Endothelial cell of umbilical vein (primary cell): Measurements from ENCODE around the gene CEACAM1. TPM values are rescaled to one million over a fixed set of nuclear protein-coding genes. Genes with fewer than 3 reads are reported as not detected.

Experiments
- BruUV-seq: library from RNA; stranded (reverse); fragments of 400-500 nt; replicated peaks from 2 replicates; lab custom pipeline; 2021; lab: Mats Ljungman, UMichigan
- CTCF ChIA-PET: fragments of 300-600, 350-600 bp; sonication (Branson Sonifier 250); formaldehyde crosslinking; loops from one replicate; lab custom pipeline; 2021; ENCODE audit warnings: antibody characterized with exemption, inconsistent platforms; lab: Charles Lee
- POLR2A ChIA-PET: fragments of 300-600, 350-600 bp; sonication (Branson Sonifier 250); formaldehyde crosslinking; loops from one replicate; lab custom pipeline; 2021; ENCODE audit warnings: antibody characterized with exemption, inconsistent platforms; lab: Charles Lee
- DNase-seq: peaks from one replicate; pipeline ENCODE4 v3.0.0-alpha.2; 2011; ENCODE audit warnings: low read depth, low spot score
- FAIRE-seq: peaks from 2 replicates; lab custom pipeline; 2011; peaks lifted over from hg19 to GRCh38; lab: Jason Lieb, UNC
- H2AFZ ChIP-seq: 2 replicates; pipeline ENCODE4 v1.6.0; 2012; ENCODE audit warnings: low read depth, low read length, control low read depth, inconsistent platforms
- H3K27ac ChIP-seq: 2 replicates; pipeline ENCODE4 v1.5.1; 2011; ENCODE audit warnings: low read depth, mild to moderate bottlenecking, control low read depth, low read length, moderate library complexity; ENCODE audit not compliant: insufficient read depth
- H3K27me3 ChIP-seq, 2 experiments: 2 replicates each; pipeline versions ENCODE4 v1.6.0 to v1.6.1; 2011; ENCODE audit warnings: low read length in 2 of 2, mixed read lengths in 1 of 2; ENCODE audit not compliant: control insufficient read depth in 2 of 2, insufficient read depth in 2 of 2
- H3K36me3 ChIP-seq, 2 experiments: 2 replicates in 1 of 2; 3 replicates in 1 of 2; pipeline ENCODE4 v1.5.1; 2011; ENCODE audit warnings: low read length in 2 of 2, mild to moderate bottlenecking in 1 of 2, moderate library complexity in 1 of 2; ENCODE audit not compliant: control insufficient read depth in 2 of 2, insufficient read depth in 2 of 2; ENCODE audit errors: extremely low read depth in 1 of 2
- H3K4me1 ChIP-seq: 3 replicates; pipeline ENCODE4 v1.5.1; 2011; ENCODE audit warnings: mild to moderate bottlenecking, low read length; ENCODE audit not compliant: control insufficient read depth, insufficient read depth; ENCODE audit errors: extremely low read depth
- H3K4me2 ChIP-seq: 2 replicates; pipeline ENCODE4 v1.6.1; 2011; ENCODE audit warnings: low read length, control low read depth, mixed read lengths; ENCODE audit not compliant: insufficient read depth
- H3K4me3 ChIP-seq, 3 experiments: fragments of 200-600 bp in 1 of 3; sonication (generic), shearing (Covaris generic) in 1 of 3; replicated peaks in 1 of 3; 2 replicates each; pipeline ENCODE4 v1.5.1; 2011 to 2016; ENCODE audit warnings: control low read depth in 3 of 3, low read length in 3 of 3, mild to moderate bottlenecking in 2 of 3, inconsistent platforms in 1 of 3, low read depth in 1 of 3, moderate library complexity in 1 of 3; ENCODE audit not compliant: insufficient read depth in 1 of 3
- H3K79me2 ChIP-seq: 2 replicates; pipeline ENCODE4 v1.6.0; 2012; ENCODE audit warnings: low read length, inconsistent platforms; ENCODE audit not compliant: control insufficient read depth, insufficient read depth
- H3K9ac ChIP-seq: replicated peaks from 2 replicates; pipeline ENCODE3; 2011; ENCODE audit warnings: low read length, control low read depth; ENCODE audit not compliant: insufficient read depth; ENCODE audit errors: extremely low read depth
- H3K9me1 ChIP-seq: replicated peaks from 3 replicates; pipeline ENCODE4 v1.6.0; 2011; ENCODE audit warnings: mild to moderate bottlenecking, low read length; ENCODE audit not compliant: control insufficient read depth, insufficient read depth; ENCODE audit errors: extremely low read depth
- H3K9me3 ChIP-seq: replicated peaks from 2 replicates; pipeline ENCODE4 v1.5.1; 2012; ENCODE audit warnings: low read length, inconsistent platforms; ENCODE audit not compliant: control insufficient read depth, insufficient read depth
- H4K20me1 ChIP-seq: replicated peaks from 2 replicates; pipeline ENCODE3; 2011; ENCODE audit warnings: mild to moderate bottlenecking, low read length; ENCODE audit not compliant: control insufficient read depth, insufficient read depth; ENCODE audit errors: extremely low read depth
- CTCF ChIP-seq, 2 donors: IDR thresholded peaks; 1 replicate in 1 of 2; 2 replicates in 1 of 2; pipeline ENCODE4 v1.5.1; 2011; ENCODE audit warnings: low read length in 2 of 2, mild to moderate bottlenecking in 2 of 2, moderate library complexity in 2 of 2, control low read depth in 1 of 2, inconsistent platforms in 1 of 2, low read depth in 1 of 2; ENCODE audit not compliant: insufficient read depth in 1 of 2; ENCODE audit errors: extremely low read depth in 1 of 2
- EZH2 ChIP-seq: IDR thresholded peaks from 2 replicates; pipeline ENCODE4 v1.6.1; 2012; ENCODE audit warnings: borderline replicate concordance, low read depth, mild to moderate bottlenecking, moderate library complexity, low read length, inconsistent platforms; ENCODE audit not compliant: severe bottlenecking
- FOS ChIP-seq: IDR thresholded peaks from 2 replicates; pipeline ENCODE4 v1.6.1; 2011; ENCODE audit warnings: mild to moderate bottlenecking, low read length, moderate library complexity, borderline replicate concordance; ENCODE audit not compliant: insufficient read depth
- GATA2 ChIP-seq: IDR thresholded peaks from 2 replicates; pipeline ENCODE4 v1.7.0; 2011; ENCODE audit warnings: low read depth, mild to moderate bottlenecking, moderate library complexity, mixed read lengths, low read length; ENCODE audit not compliant: insufficient read length, insufficient read depth
- JUN ChIP-seq: IDR thresholded peaks from 2 replicates; pipeline ENCODE4 v1.6.1; 2011; ENCODE audit warnings: borderline replicate concordance, low read depth; ENCODE audit not compliant: insufficient read length, insufficient read depth
- MAX ChIP-seq: IDR thresholded peaks from 2 replicates; pipeline ENCODE4 v1.6.1; 2011; ENCODE audit not compliant: insufficient read depth, insufficient read length
- MYC ChIP-seq: IDR thresholded peaks from one replicate; pipeline ENCODE4 v1.6.1; 2011; ENCODE audit warnings: mild to moderate bottlenecking, low read depth, low read length
- POLR2A ChIP-seq: IDR thresholded peaks from 2 replicates; pipeline ENCODE4 v1.6.1; 2012; ENCODE audit warnings: low read depth, mild to moderate bottlenecking, control low read depth, low read length
- POLR2AphosphoS5 ChIP-seq: IDR thresholded peaks from 2 replicates; pipeline ENCODE4 v1.6.1; 2012; ENCODE audit warnings: low read depth, mild to moderate bottlenecking, control low read depth, low read length, moderate library complexity; ENCODE audit not compliant: insufficient read depth
- dilution Hi-C: fragments of 300-500 bp; cut with MboI; formaldehyde crosslinking; loops from one replicate; pipeline ENCODE4 v1.15.0; 2019; ENCODE audit warnings: low sequenced_read_pairs; ENCODE audit not compliant: extremely low pct_ligation_motif_present
- intact Hi-C: fragments of 100-400 bp; cut with micrococcal nuclease; formaldehyde crosslinking; loops from one replicate; pipeline ENCODE4 v1.10.0; 2022
- polyA plus RNA-seq, 4 experiments: library from polyadenylated mRNA; depleted of rRNA in 3 of 4; stranded (reverse) in 3 of 4; unstranded in 1 of 4; fragments of >200 nt; gene quantifications; 2 replicates each; pipeline versions ENCODE4 v1.2.1 to v1.2.3, GENCODE V29; 2011 to 2012; ENCODE audit warnings: missing spikeins in 1 of 4
- total RNA-seq: library from RNA; stranded (reverse); gene quantifications from 2 replicates; pipeline ENCODE4 v1.2.3, GENCODE V29; 2021

The CEACAM1 gene
- total and polyA plus RNA-seq, 2 donors (not counting 3 experiments of a cell fraction or from before 2014, with no cell fraction given) = 3.5 to 3.6 TPM

GRCh38 chr19:42519108-42519507 lies 9.2 kb downstream of the CEACAM1 start:
- H3K4me2 ChIP-seq = no peak overlapping the region
- no peaks in the 10 kb centered on the region for H3K27me3 ChIP-seq
- BruUV-seq = no TSS peak
- dilution Hi-C loops (no loop called here), intact Hi-C loops (no loop called here)
- no peak overlapping the region for H3K27ac ChIP-seq
- DNase-seq = no peak
- no peaks in the 10 kb centered on the region for H3K4me1 ChIP-seq
- CTCF ChIA-PET = interaction anchor here (1.0 to 1.5 kb wide), 2 partner anchors 11 to 79 kb away, joined by 4 read pairs; no protein-coding TSS in a partner anchor
- POLR2A ChIA-PET = no interaction called here
- TF ChIP-seq MYC (no peak), POLR2AphosphoS5 (no peak), GATA2 (no peak), FOS (no peak), CTCF (IDR thresholded peaks at IDR 0.05; ENCODE audit: extremely low read depth in 1 of 2, insufficient read depth in 1 of 2, low read depth in 1 of 2, low read length in 2 of 2) (no peak), MAX (no peak), EZH2 (no peak), JUN (no peak), POLR2A (no peak)
- no peak overlapping the region for H3K9ac ChIP-seq
- no peak overlapping the region for H3K4me3 ChIP-seq
- no peak overlapping the region for H2AFZ ChIP-seq
- no peaks in the 10 kb centered on the region for H4K20me1 ChIP-seq
- H3K9me1 ChIP-seq = no peaks in the 10 kb centered on the region
- FAIRE-seq = no peak
- no peaks in the 10 kb centered on the region for H3K36me3 ChIP-seq
- no peaks in the 10 kb centered on the region for H3K9me3 ChIP-seq
- no peaks in the 10 kb centered on the region for H3K79me2 ChIP-seq
